ENCODE measurements around the gene CAMSAP1.

DNA sequence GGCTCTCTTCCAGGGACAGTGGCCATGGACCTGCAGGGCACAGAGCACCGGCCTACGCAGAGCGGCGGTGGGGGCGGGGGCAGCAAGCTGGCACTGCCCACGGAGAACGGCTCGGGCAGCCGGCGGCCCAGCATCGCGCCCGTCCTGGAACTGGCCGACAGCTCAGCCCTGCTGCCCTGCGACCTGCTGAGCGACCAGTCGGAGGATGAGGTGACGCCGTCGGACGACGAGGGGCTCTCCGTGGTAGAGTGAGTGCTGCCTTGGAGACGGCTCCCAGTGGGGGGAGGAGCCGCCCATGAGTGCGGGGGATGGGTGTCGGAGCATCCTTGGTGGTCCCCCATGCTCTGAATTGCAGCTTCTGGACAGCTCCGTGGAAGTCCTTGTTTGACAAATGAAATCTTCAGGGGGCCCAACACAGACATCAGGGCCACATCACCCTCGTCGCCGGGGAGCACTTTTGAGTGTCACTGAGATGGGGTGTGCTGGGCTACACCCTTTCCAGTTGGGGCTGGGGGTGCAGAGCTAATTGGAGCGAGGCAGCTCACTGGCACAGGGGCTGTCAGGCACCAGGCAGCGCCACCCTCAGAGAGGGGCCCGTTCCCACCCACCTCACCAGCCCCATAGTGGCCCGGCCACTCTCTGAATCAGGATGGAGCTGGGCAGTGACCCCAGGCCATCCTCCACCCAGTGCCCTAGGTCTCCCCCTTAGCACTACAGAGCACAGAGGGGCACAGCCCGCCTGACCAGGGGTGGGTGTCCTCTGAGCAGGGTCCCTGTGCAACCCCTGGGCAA lies 134.4 kb downstream of the CAMSAP1 start:
- no peak for TF ChIP-seq CTCF (conservative IDR thresholded peaks at IDR 0.05 in 1 of 2, IDR thresholded peaks at IDR 0.05 in 1 of 2; ENCODE audit: low read depth in 1 of 2, low read length in 2 of 2)
- TF ChIP-seq EZH2 (IDR thresholded peaks at IDR 0.05; ENCODE audit: low read length, missing control alignments): no peak
